Activated CD4-positive, CD25-positive, alpha-beta regulatory T cell treated with anti-CD3 and anti-CD28 coated beads, Interleukin-2, amount 50 U/mL, for 72 hours (primary cell): Measurements from ENCODE around the gene MGAT1.

Source experiments
- DNase-seq: peaks from one replicate; pipeline ENCODE4 v3.0.0; 2021

The MGAT1 gene

DNA sequence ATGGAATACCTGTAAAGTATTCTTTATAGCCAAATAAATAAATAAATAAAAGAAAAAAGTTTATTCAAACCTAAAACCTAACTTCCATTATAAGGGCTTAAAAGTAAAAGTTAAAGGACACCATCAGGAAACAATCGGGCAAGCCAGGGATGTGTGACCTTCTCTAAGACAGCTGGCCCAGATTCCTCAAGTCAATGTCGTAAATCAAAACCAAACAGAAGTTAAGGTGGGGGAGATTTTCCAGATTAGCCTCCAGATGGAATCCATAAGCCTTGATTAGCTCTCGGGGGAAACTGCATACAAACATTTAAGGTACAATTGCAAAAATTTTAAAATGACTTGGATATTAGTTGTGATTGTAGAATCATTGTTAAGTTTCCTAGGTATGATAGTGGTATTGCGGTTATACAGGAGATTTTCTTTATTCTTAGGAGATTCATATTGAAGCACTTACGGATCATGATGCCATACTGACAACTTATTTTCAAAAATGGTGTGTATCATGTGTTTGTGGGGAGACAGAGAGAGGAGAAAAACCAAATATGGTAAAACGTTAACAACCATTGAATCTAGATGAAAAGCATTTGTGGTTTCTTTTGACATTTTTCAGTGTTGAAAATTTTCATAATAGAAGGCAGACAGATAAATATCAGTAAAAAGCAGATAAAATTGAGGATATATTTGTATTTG lies 21.5 kb upstream of the MGAT1 start:
- no peak for DNase-seq

DNA sequence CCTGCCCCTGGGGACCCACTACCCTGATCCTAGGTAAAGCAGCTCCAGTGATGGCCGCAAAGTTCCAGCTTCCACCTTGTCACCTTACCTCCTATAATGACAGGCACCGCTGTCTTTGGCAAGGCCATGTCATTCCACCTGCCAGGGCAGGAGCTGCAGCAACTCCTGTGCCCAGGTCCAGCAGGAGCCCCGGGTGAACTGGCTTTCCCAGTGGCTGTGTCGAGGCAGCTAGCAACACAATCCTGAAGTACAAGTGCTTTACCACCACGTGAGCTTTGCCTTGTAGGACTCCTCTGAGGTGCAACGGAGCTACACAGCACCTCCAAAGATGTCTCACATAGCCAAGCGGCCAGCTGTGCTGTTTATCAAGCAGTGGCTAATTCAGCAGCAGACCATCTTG lies 20.7 kb upstream of the MGAT1 start:
- no peak for DNase-seq

DNA sequence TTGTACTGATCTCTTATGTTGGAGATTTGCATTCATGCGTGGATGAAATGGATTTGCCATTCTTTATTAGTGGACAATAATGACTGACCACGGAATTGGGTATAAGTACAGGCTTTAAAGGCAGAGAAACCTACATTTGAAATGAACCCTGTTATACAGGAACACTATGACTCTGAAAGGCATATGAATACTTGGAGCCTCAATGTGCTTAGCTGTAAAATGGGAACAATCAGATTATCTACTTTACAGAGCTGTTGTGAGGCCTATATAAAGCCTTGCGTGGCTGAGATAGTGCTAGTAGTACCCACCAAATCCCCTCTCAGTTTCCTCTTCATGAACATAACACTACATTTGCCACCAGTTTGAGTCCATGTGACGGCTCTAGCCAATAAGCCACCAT lies 18.9 kb upstream of the MGAT1 start:
- DNase-seq, result no peak

DNA sequence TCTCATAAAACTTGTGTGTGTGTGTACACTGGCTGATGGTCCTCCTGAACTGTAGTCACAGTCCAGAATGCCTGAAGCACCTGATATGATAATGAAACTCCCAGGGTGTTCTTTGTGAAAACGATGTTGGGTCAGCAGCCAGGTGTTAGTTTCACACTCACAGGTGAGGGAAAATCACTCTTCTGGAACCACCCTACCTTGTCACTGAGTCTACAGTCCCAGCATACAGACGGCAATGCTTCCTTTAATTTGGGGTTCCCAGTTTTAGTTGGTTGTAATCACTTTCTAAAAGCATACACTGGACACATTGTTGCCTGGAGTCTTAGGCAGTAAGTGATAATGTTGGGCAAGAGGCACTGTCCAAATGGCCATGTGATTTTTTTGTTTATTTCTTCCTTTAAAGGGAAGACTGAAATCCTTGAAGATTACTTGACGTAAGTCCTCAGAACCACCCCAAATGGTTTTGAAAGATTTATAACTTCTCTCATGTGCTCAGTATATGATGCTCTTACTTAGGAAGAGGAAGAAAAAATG lies 18.2 kb upstream of the MGAT1 start:
- no peak for DNase-seq

DNA sequence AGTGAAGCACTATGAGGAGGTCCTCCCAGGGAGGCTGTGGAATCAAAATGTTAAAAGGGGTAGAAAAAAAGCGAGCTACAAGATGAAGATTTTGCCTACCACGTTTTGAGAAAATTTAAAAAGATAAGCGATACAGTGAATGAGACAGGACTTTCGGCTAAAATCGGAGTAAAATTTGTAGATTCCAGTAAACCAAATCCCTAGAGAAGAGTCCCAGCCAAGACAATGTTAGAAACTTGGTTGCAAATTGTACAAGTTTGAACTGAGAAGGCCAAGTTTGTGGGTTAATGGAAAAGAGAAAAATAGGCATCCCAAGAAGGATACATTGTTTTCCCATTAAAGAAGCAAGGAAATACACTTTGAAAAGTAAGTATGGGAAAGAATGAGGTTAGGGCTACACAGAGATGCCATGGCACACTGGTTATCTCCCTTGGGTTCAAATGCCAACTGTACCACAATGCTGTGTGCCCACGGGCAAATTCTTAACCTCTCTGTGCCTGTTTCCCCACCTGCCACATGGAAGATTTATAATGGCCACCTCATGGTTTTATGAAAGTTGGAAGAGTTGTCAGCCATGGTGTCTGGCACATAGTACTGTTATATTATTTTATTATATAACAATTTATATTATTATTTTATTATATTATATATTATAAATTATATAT lies 16.2 kb upstream of the MGAT1 start:
- no peak for DNase-seq

DNA sequence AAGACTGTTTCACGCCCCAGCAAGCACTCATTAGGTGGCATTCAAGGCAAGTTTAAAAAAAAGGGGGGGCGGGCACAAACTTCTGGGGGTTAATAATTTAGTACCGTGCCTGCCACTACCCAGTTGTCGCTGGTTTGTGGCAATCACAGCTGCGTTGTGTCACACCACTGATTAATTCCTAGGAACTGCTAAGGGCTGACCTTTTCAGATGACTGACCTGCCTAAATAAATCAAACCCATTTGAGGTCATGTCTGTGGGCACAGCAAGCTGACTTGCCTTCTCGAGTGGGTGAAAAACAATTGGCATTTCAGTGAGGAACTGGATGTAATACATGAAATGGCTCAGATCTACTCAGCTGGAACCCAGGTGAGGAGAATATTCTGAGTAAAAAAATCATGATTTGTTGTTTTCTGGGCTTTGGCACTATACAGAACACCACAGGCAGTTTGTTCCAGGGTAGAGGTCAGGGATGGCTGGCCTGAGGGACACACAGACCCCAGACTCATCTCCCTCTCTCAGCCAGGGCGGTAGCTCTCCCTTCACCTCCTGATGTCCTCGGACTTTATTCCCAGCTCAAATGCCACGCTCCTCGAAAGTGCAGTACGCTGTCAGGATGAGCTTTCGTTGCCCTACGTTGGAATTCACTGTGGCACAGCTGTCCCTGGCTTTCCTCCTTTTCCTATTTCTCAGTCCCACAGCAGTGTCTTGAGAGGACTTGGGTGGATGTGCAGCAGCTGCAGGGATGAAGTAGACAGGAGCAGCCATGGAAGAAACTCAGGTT lies 15.5 kb upstream of the MGAT1 start:
- no peak for DNase-seq

DNA sequence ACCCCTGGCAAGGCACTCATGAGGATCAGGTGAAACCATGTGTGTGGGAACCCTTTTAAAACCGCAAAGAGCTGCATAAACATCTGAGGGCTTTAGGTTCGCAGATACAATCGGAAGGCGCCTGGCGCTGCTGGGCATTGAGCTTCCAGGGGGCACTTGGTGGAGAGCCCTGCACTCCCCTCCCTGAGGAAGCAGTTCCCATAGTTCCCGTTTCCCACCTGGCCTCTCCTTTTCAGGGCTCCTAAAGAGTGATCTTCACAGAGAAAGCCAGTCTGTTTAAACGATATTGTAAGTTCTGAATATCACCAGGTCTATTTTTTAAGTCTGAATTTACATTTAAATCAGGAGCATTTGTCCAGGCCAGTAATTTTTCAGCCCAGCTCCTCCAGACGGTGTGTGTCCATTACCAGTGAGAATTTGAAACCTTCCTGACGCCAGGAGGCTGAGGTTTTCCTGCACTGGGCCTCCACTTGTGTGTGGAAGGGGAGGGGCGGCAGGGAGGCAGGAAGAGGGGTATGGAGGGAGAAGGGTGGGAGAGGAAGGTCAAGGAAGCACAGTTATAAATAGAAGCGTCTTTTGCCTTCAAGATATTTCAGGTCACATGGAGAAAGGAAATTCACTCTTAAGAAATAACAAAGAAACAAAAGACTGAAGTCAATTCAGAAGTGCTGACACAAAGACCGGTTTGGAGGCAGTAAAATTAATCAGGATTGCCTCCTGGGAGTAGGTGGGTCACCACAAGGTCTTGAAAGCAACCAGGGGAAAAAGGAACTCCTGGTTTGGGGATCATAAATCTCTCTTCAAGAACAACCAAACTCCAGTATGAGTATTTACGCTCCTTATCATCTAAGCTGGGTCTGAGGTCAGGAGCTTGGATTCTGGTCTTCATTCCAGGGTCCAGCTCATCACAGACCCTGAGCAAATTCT lies 14.3 kb upstream of the MGAT1 start:
- no peak for DNase-seq

DNA sequence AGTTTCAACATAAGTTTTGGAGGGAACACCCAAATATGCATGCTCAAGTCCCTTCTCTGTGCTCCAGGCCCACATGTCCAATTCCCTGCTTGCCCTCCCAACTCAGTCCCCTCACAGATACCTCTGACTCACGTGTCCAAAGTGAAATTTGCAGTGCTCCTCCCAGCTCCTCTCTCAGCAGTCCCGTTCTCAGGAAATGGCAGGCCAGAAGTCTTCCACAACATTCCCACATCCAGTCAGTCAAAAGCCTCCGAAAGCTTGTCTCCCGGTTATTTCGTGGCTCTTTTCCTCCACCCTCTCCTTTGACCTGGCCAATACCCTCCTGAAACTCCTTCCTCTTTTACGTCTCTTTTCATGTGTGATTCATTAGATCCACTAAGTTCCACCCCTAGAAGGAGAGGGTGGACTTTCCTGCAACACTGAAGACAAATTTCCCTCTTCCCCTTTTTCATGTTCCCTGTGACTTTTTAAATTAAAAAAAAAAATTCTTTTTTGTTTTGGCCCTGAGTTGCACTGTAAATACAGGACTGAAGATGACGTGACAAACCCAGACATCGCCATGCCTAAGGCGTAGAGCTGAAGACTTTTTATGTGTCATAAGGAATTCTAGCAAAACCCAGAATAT lies 12.8 kb upstream of the MGAT1 start:
- no peak for DNase-seq

DNA sequence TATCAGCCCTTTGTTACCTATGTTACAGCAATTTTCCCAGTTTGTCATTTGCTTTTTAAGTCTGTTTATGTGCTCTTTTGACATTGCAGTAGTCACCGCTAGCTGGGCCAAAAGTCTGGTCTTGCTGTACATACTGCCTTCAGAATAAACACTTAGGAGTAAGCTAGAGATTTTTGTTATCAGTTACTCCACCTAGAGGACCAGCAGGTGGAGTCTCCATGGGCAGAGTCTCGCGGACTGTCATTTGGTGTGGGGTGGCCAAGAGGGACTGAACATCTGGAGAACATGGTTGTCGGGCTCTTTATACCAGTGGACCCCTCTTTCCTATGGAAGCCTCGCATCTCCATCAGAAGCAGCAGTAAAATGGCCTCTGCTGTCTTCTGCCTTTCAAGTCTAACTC lies 10.8 kb upstream of the MGAT1 start:
- DNase-seq, result no peak

DNA sequence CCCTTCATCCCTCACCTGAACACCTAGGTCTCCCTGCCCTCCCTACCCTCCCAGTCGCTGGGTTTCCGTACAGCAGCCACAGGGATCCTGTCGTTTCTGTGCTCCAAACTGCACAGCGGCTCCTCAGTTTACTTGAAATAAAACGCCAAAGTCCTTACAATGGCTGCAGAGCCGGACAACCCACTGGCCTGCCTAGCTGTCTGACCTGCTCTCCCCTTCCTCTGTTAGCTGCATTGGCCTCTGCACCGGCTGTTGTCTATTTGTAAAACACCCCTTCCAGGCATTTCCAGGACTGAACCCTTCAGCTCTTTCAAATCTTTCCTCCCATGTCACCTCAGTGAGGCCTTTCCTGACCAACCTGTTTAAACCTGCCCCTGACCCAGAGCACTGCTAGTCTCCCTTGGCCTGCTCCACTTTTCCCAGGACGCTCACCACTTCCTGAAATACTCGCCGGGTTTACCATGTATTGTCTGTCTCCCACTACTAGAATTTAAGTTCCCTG lies 9.1 kb upstream of the MGAT1 start:
- no peak for DNase-seq

DNA sequence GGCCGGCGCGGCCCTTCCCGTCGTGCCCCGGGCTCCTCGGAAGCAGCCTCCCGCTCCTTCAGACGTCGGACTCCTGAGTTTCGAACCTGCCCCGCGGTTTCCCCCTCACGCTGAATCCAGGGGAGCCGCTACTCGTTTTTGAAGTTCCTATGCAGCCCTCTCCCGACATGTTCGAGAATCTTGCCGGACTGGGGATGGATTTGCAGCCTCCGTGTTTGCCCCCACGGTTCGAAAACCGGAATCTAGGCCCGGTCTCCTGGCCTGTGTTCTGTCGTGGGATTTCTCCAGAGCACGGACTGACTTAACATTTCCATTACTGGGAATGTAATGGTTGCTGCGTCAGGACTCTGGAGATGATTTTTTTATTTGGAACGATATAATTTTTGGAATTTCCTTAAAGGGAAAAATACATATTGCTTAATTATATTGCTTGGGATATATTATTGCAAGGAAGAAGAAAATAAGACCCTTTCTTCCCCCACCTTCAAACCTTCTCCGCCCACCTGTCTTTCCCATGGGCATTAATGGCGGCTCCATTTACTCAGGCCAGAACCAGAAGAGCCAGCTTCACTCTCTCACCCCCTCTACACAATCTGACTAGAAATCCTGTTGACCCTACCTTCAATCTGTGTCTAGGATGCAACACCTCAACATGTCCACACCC lies 8.5 kb upstream of the MGAT1 start:
- no peak for DNase-seq

DNA sequence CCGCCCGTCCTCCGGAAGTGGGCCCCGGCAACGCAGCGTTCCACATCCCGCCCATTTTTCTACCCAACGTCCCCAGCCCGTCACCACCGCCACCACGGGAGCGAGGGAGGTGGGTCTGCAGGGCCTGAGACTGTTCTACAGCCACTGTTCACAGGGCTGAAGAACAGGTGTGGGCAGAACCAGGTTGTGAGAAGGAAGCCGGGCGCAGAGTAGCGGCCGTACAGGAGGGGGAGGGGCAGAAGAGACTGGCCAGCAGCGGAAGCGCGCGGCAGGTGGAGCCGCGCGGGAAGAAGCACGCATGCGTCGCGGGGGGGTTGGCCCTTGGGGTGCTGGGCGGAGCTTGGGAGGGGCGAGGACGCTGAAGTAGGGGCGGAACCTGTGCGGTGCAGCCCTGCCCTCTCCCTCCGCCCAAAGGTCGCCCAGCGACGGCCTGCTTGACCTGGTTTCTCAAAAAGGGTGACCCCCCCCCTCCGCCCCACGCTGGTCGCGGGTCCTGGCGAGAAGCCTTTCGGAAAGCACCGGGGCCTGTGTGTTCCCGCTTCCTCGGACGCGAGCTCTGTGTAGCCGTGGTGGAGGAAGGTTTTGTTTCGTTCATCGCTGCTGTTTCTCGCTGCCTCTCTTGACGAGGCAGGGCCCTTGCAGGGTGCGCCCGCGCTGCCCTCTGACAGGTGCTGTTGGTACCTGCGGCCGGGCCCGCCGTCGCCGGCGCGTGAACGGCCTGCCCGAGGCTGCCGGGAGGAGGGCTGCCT lies 7.8 kb upstream of the MGAT1 start:
- peak; percentile 98 for DNase-seq

DNA sequence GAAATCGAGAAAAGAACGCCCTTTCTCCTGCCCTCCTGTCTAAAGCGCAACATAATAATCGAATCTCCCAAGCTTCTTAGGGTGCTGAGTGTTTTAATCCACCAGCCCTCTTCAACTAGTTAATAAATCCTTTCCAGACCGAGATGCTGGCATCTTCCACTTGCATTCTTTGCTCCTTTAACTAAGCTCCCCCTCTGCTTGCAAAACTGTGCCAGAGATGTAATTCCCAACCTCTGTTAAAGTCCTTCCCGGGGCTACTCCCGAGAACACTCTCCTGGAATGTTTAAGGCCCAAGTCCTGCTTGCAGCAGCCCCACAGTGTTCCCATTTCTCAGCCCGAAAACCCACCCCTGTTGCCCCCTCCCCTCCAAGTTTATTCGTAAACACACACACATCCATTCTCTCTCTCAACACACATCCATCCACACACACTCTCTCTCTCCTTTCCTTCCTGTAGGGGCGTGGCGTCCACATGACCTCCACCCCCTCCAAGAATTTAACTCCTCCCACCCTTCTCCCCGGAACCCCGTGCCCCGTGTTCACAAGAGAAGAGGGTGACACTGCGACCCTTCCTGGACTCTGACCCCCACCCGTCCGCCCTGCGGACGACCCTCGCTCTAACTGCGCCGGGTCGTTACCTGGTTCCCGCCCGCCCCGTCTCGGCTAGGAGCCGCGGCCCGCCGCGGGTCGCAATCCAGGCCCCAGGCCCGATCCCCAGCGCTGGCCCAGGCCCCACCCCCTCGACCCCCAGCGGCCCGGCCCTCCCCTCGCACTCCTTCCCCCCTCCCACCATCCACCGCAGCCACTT lies 7.0 kb upstream of the MGAT1 start:
- DNase-seq, result peak; percentile 92

DNA sequence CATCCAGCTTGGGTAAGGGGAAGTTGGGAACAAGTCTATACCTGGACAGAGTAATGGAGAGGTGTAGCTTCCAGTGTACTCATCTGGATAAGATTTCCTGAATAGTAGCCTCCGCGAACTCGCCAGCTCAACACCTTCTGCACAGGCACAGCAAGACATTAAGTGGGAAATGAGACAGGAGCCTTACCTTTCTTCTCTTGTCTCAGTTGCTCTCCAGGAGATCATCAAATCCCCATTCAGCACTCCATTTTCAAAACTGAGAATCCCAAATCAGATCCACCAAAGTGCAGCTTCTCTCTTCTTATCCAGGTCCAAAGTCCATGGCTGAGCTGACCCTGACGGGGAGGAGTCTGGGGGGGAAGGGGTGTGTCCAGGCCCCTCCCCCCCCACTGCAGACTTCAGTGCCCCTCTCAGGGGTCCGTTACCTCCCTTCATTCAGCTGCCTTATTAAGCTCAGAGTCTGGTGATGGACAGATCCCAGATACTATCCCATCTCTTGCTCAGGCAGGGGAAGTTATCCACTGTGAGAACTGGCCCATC lies 5.9 kb upstream of the MGAT1 start:
- no peak for DNase-seq

DNA sequence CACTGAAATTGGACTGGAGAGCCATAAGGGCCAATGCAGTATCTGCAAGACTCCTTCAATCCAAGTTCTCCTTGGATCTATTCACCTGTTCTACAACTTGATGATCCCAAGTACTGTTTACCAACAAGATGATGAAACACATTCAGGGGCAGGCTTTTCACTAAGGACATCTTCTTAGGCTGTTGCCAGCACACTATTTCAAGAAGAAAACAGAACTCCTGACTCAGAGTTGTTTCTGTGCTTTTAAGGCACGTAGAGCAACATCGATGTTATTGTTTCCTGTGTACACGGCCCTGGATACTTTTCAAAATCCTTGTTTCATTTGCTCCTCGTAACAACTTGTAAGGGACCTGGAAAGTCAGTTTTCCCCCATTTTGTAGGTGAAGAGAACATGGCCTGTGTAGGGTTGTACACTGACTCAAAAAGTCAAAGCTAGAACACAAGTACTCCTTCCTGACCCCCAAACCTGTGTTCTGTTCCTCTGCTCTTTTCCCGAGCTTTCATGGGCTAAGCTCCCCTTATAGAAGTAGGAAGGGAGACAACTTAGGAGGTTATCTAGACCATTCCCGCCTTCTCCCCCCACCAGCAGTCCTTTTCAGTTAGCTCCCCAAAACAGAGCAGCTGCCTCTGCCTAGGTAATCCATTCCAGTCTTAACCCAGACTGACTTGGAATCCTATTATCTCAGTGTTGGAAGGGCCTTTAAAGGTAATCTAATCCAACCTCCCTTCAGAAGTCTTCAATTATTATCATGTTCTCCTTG lies 5.2 kb upstream of the MGAT1 start:
- no peak for DNase-seq

DNA sequence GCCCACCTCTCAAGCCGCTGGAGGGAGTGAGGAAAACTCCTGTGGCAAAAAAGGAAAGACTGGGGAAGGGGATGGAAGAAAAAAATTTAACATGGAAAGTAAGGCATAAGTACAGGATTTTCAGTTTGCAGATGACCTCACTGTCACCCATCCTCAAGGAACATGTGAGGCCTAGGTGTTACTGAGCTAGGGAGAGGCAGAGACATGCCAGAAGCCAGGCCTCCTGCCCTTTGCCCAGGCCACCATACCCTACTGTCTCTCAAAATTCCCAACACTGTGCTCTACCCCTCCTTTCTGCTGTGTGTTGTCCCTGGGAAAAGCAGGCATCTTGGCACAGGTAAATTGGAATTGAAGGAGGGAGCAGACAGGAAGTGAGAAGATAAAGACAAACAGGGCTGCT lies 4.4 kb upstream of the MGAT1 start:
- DNase-seq, result no peak

DNA sequence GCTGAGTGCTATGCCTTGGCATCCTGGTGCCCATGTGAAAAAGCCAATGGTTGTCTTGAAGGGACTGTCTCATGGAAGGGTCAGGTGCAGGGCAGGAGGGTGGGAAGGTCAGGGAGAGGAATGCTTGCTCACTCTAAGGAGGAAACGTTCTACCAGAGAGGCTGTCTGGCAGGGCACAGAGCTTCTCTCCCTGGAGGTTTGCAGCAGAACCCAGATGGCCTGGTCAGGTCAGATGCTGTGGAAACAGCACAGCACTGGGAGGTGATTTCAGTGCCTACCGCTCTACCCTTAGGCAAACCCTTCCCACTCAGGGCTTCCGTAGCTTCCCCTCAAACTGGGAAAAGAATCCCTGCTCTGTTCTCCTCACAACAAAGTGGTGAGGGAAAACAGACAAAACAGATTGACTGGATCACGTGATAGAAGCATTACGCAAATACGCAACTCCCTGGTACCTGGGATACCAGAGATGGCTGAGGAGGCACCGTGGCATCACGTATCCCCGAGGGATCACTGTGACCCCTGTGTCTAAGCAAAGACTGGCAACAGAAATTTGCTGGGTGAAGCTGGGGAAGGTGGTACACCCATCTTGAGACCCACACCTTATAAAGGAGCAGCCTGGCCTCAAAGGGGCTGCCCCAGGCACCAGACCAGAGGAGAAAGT lies 3.9 kb upstream of the MGAT1 start:
- no peak for DNase-seq

DNA sequence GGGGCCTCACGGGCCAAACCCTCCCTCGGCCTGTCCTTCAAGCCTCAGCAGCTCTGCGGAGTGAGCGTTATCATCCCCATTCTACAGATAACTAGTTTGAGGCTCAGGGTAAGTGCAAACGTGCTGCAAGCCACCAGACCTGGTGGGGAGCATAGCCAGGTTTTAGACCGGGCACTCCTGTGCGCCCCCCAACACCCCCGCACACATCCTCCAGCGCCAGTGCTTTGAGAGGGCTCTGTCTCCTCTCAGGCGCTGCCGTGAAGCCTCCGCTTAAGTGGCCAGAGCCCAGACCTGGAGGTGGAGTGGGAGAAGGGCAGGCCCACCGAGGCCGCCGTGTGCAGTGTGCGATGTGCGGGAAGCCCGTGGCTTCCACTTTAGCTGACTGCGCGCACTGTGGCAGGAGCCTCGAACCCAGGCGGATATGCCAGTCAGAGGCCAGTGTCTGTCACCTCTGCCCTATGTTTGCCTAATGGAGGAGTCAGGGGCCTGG lies 1.6 kb upstream of the MGAT1 start:
- no peak for DNase-seq
